GM21723 (cell line): Measurements from ENCODE around the gene IFT88.

ENCODE experiments used
- ATAC-seq: cut with Tn5 transposase; IDR thresholded peaks from one replicate; pipeline ENCODE4 v1.9.1; 2021; ENCODE audit warnings: mild to moderate bottlenecking, moderate library complexity; ENCODE audit not compliant: unreplicated experiment

Gene IFT88

DNA sequence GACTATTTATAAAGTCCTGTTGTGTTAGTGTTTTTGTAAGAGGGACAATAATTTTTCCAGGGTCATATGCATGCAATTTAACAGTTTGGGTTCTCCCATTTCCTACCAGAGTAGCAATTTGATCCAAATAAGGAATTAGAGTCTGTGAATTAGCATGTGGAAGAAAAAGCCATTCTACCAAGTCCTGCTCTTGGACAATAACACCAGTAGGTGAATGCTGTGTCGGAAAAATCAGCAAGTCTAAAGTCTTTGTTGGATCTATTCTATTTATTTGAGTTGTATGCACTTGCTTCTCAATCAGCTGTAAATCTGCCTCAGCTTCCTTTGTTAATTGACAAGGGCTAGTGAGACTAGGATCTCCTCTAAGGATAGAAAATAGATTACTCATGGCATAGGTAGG lies 115.1 kb downstream of the IFT88 start:
- ATAC-seq = no peak

DNA sequence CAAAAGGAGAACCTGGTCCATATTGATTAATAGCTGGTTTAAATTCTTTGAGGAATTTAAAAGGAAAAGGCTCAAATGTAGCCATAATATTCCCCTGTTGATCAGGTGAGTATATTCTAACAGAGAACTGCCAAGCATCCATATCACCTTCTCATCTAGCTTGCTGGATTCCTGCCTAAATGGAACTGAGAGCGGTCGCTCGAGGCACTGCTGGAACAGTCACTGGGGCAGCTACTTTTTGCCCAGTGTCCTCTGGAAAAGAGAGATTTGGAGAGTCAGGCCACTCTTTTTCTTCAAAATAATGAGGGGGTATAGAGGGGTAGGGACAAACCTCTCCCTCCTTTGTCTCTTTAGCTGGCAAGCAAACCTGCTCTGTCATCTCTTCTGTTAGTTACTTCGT lies 117.1 kb downstream of the IFT88 start:
- no peak for ATAC-seq

DNA sequence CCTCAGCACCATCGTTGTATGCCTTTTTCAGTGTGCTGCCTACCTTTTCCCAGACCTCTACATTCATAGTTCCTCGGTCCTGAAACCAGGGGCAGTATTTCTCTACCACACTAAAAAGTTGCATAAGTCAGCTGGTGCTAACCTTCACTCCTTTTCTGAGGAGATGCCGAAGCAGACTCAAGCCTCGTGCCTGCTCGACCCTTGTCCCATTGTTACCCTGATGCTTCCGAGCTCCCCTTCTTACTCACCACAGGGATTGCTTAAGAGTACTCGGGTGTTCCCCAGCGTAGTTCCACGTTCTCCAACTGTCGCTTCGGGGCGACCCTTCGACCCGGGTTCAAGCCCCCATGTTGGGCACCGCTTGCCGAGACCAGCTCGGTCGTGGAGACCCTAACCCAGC lies 117.6 kb downstream of the IFT88 start:
- ATAC-seq = no peak

- no peak for ATAC-seq
Observed at GRCh38 chr13:20685092-20685491, 118.1 kb downstream of the IFT88 start.

DNA sequence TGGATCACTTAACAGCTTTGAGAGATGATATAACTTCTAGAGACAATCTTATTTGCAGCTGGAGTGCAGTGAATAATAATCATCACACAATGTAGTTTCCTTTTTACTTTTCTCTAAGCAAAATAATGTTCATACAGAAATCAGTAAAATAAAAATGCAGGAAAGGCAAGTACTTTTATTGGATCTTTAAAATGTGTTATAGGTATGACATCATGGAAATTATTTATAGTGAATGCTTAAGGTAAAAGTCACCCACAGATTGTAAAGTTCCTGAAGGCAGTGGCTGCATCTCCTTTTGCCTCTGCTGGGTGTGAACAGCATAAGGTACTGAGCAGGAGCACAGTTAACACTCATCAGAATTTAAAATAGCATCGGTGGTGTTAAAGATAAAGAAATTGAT lies 119.2 kb downstream of the IFT88 start:
- no peak for ATAC-seq

DNA sequence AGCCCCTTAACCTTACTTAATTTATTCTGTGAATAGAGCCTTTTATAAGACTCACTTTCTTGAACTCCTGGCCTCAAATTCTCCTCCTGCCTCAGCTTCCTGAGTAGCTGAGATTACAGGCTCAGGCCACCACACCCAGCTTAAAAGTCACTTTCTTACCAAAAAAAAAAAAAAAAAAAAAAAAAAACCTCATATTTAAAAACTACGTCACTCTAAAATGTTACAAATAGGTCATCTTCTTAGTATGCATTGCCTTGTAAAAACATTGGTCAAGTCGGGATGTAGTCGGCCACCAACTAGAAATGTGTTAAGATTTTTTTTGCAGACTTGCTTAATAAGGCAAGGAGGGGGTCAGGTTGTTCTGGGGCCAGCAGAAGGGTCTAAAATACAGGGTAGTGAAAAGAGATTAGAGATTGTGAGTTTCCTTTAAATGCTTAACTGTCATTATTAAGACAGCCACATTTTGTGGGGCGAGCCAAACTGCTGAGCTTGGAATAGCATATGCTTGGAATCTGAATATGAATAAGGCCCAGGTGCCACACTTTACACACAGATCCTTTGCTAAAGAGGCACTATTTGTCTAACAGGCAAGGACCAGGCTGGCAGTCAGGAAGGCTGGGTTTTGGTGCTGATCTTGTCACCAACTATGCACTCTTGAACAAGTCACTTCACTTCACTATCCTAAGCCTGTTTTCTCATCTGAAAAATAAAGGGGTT lies 120.1 kb downstream of the IFT88 start:
- no peak for ATAC-seq

- ATAC-seq = no peak
Observed at GRCh38 chr13:20689291-20689690, 122.3 kb downstream of the IFT88 start.

- no peak for ATAC-seq
Observed at GRCh38 chr13:20691616-20692015, 124.7 kb downstream of the IFT88 start.

- ATAC-seq = no peak
Observed at GRCh38 chr13:20696073-20696472, 129.1 kb downstream of the IFT88 start.

DNA sequence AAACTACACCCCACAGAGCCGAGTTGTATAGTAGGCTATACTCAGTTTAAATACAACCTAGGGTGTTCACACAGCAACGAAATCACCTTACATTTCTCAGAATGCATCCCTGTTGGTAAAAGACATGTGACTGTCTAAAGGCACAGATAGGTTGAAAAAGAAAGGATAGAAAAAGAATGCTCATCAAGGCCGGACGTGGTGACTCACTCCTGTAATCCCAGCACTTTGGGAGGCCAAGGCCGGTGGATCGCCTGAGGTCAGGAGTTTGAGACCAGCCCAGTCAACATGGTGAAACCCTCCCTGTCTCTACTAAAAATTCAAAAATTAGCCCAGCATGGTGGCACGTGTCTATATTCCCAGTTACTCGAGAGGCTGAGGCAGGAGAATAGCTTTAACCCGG lies 132.8 kb downstream of the IFT88 start:
- ATAC-seq = no peak

DNA sequence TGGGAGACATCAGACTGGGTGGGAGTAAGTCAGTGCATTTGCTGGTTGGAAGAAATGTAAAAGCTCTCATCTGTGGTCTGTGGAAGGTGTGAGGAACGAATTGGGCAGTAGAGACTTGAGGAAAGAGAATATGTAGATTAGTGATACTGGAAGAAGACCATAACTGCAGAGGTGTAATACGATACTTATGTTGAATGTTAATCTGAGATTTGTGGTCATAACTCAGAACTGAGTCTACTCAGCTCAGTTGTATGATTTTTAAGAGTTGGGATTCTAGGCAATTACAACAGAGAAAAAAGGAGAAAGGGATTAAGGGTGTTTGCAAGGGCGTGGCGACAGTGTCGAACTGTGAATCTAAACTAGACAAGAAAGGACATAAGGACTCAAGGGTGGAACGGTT lies 133.3 kb downstream of the IFT88 start:
- no peak for ATAC-seq

DNA sequence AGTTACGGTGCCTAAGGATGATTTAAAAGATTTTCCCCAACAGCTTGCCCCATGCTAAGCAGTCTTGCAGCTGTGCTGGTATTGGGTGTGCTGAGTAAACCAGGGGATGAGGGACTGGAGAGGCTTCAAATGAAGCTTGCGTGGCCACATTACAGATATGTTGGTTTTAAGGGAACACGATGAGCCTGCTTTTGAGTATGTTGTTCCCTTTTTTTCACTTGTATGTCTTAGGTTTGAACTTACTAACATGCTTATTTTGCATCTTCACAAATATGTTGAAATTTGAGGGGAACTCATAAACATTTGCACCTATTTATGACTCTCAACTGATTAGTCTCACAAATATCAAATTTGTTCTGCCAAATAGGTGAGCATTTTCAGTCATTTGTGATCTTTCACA lies 134.5 kb downstream of the IFT88 start:
- no peak for ATAC-seq

GRCh38 chr13:20702530-20702914 lies 135.6 kb downstream of the IFT88 start:
- ATAC-seq = no peak

DNA sequence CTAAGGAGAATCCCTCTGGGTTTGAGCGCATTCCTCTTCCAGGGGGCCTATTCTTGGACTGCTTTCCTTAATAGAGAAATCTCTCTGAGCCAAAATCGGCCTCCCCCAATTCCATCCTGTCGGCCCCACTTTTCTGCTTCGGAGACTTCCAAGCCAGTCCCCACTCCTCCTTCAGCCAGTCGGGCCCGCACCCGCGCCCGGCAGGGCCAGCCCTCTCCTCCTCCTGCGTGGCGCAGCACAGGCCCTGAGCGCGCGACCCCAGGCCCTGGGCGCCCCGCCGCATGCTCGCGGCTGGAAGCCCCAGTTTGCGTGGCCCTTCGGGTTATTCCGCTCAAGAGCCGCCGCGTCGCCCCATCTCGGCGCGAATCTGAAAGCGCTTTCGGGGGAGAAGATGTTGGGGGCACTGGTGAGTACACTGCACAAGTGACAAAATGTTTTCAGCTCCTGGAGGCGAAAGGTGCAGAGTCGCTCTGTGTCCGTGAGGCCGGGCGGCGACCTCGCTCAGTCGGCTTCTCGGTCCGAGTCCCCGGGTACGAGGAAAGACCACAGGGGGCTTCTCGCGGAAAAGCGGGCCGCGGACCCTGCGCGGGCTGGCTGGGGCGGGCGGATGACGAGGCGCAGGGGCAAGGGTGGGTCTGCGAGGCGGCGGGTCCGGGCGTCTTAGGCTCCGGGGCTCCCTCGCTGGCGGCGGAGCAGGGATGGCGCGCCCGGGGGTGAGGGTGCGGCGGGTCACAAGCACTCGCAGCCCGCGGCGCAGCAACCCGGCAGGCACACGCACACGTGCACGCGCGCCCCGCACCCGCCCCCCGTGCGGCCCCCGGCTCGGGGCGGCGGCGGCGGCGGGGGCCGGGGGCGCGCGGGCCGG lies 136.2 kb downstream of the IFT88 start, which contains the start of gene IL17D:
IL17D (plus strand) TSS at position 785 of the 865 bp plus-strand sequence. CDS start 303 bp downstream, outside the sequence.
- peak; percentile 44 for ATAC-seq

GRCh38 chr13:20703780-20704458 lies 137.0 kb downstream of the IFT88 start:
- peak; percentile 84 for ATAC-seq

- ATAC-seq = no peak
Observed at GRCh38 chr13:20704459-20705069, 137.6 kb downstream of the IFT88 start.

GRCh38 chr13:20706661-20707060 lies 139.7 kb downstream of the IFT88 start:
- ATAC-seq = no peak

GRCh38 chr13:20708216-20708615 lies 141.3 kb downstream of the IFT88 start:
- no peak for ATAC-seq

- ATAC-seq = no peak
Observed at GRCh38 chr13:20709369-20709768, 142.4 kb downstream of the IFT88 start.

DNA sequence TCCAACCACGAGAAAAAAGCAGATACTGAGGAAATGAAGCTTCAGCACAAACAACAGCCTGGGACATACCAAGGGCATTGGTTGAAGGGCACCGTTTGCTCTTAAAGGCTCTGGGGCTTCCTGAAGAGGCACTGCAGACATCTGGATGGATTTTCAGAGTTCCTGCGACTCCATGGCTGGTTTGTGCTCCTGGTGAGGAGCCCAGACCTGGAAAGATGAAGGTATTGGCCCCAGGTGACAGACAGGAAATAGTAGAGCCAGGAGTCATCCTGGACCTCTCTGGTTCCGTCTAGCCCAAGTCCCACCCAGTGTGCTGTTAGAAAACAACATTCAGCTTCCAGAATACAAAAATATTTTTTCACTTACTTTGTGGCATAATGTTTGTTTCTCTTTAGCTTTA lies 142.8 kb downstream of the IFT88 start:
- no peak for ATAC-seq
